ENCODE measurements around the gene LYPD4. TPM values are rescaled to one million over a fixed set of nuclear protein-coding genes. Genes with fewer than 3 reads are reported as not detected.

LYPD4 gene
- total RNA-seq, 4 donors from 2014 or later, result not detected

- no peak for DNase-seq
- TF ChIP-seq POLR2A (IDR thresholded peaks at IDR 0.05) (no peak), CTCF (IDR thresholded peaks at IDR 0.05) (no peak)
- peaks cover 8 to 17% of the 10 kb centered on the region in 2 donors for H3K4me1 ChIP-seq
- no peak overlapping the region for H3K27ac ChIP-seq
- whole genome bisulfite sequencing, 2 donors, result 86 to 89% methylated on average over 3 of the region's 3 CpGs
- no peaks in the 10 kb centered on the region for H3K27me3 ChIP-seq
- intact Hi-C loops (cut with DNase I), result no loop called here
- no peaks in the 10 kb centered on the region for H3K36me3 ChIP-seq
- no peak overlapping the region for H3K4me3 ChIP-seq (replicated peaks in 1 of 3)
- H3K9me3 ChIP-seq, result no peaks in the 10 kb centered on the region
These were observed 40.1 kb downstream of the LYPD4 start for GRCh38 chr19:41804336-41804735.

GRCh38 chr19:41802770-41803169 lies 41.7 kb downstream of the LYPD4 start:
- 88% methylated on average over 2 of the region's 2 CpGs for WGBS, 2 donors

DNA sequence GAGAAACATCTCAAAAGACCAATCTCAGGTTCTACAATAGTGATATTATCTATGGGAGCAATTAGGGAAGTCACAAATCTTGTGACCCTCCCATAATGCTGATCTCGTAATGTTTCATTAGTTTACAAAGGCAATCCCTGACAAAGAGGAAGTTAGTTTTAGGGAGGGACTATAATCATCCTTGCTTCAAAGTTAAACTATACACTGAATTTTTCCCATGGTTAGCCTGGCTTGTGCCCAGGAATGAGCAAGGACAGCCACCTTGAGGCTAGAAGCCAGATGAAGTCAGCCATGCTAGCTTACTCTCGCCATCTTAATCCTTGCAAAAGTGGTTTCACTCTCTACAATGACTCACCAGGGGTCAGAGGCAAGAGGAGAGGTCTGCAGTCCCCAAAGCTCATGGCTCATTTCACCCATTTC lies 42.7 kb downstream of the LYPD4 start:
- Histone ChIP-seq H3K36me3 (no peaks in the 10 kb centered on the region), H3K9me3 (no peaks in the 10 kb centered on the region), H3K4me1 (peaks cover 25 to 32% of the 10 kb centered on the region in 2 donors), H3K4me3 (replicated peaks in 1 of 3) (no peak overlapping the region), H3K27me3 (no peaks in the 10 kb centered on the region), H3K27ac (no peak overlapping the region)
- WGBS, 2 donors, result 52 to 66% methylated on average over 2 of the region's 2 CpGs
- no peak for TF ChIP-seq POLR2A (IDR thresholded peaks at IDR 0.05)
- TF ChIP-seq CTCF (IDR thresholded peaks at IDR 0.05), result no peak
- intact Hi-C loops (cut with DNase I), result no loop called here
- DNase-seq, result no peak

More at GRCh38 chr19:41802770-41803169, 41.7 kb downstream of the LYPD4 start:
- no peak for TF ChIP-seq POLR2A (IDR thresholded peaks at IDR 0.05)
- no peak for TF ChIP-seq CTCF (IDR thresholded peaks at IDR 0.05)
- Histone ChIP-seq H3K4me1 (peaks cover 24 to 30% of the 10 kb centered on the region in 2 donors), H3K9me3 (no peaks in the 10 kb centered on the region), H3K27me3 (no peaks in the 10 kb centered on the region), H3K27ac (no peak overlapping the region), H3K36me3 (no peaks in the 10 kb centered on the region), H3K4me3 (replicated peaks in 1 of 3) (no peak overlapping the region)
- no peak for DNase-seq
- intact Hi-C loops (cut with DNase I), result no loop called here

DNA sequence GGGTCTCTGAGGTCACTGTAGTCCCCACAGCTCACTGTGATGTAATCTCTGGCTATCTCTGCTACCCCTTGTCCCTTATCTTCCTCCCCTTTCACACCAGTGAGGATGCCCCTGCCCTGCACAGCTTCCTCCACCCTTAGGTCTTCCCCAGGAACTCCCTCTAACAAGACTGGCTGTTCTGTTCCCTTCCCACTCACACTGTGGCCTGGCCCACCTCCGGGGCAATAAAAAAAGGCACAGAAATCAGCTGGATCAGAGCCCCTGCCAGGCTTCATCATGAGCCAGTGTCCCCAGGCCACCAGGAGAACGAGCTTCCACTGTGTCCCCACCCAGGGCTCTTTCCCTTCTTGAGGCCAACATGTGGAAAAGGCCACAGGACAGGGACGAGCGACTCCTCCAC lies 43.5 kb downstream of the LYPD4 start:
- no peaks in the 10 kb centered on the region for H3K27me3 ChIP-seq
- intact Hi-C loops (cut with DNase I), result no loop called here
- no peak overlapping the region for H3K4me3 ChIP-seq (replicated peaks in 1 of 3)
- H3K4me1 ChIP-seq, result peaks cover 25 to 32% of the 10 kb centered on the region in 2 donors
- H3K27ac ChIP-seq, result no peak overlapping the region
- no peak for DNase-seq
- TF ChIP-seq POLR2A (IDR thresholded peaks at IDR 0.05) (no peak), CTCF (IDR thresholded peaks at IDR 0.05) (no peak)
- 82 to 86% methylated on average over 4 of the region's 4 CpGs for WGBS, 2 donors
- H3K9me3 ChIP-seq, result no peaks in the 10 kb centered on the region
- H3K36me3 ChIP-seq, result no peaks in the 10 kb centered on the region

- intact Hi-C loops (cut with DNase I), result no loop called here
- Histone ChIP-seq H3K4me1 (peaks cover 25 to 32% of the 10 kb centered on the region in 2 donors), H3K27me3 (no peaks in the 10 kb centered on the region), H3K27ac (peak overlapping the region; percentile 67 to 96 (median 95)), H3K9me3 (no peaks in the 10 kb centered on the region), H3K4me3 (replicated peaks in 1 of 3) (no peak overlapping the region), H3K36me3 (no peaks in the 10 kb centered on the region)
- TF ChIP-seq POLR2A (IDR thresholded peaks at IDR 0.05), result peak in 1 of 2 donors; percentile 17
- no peak for TF ChIP-seq CTCF (IDR thresholded peaks at IDR 0.05)
- peak; percentile 94 for DNase-seq
- 29 to 36% methylated on average over 9 of the region's 9 CpGs for WGBS, 2 donors
These were observed 45.0 kb downstream of the LYPD4 start for GRCh38 chr19:41799444-41800000.

Measured in thyroid gland (tissue), 4 donors.